M059J (cell line): ENCODE results near the gene HSDL2. TPM values are rescaled to one million over a fixed set of nuclear protein-coding genes. Genes with fewer than 3 reads are reported as not detected.
"Not testable (repeated sequence)": the region's sequence is repeated elsewhere in the genome, so short reads cannot be mapped to it uniquely, and the experiment has no call there.

Source experiments
- DNase-seq: peaks from one replicate; pipeline ENCODE4 v3.0.0-alpha.2; 2012; ENCODE audit warnings: low read depth
- total RNA-seq: library from RNA; depleted of rRNA; stranded (reverse); fragments of >200 nt; shearing (Covaris generic); gene quantifications from 2 replicates; pipeline ENCODE4 v1.2.3, GENCODE V29; 2014; rRNA removed

HSDL2 gene
- total RNA-seq, 1 experiment from 2014 or later, result 48.1 TPM

DNA sequence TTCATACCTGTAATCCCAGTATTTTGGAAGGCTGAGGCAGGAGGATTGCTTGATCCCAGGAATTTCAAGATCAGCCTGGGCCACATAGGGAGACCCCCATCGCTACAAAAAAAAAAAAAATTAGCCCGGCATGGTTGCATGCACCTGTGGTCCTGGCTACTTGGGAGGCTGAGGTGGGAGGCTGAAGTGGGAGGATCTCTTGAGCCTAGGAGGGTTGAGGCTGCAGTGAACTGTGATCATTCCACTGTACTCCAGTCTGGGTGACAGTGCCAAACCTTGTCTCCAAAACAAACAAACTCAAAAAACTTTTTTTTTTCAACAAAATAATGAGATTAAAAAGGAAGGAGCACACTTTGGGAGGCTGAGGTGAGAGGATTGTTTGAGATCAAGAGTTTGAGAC is 120.9 kb downstream of the HSDL2 start:
- peak; percentile 34 for DNase-seq

DNA sequence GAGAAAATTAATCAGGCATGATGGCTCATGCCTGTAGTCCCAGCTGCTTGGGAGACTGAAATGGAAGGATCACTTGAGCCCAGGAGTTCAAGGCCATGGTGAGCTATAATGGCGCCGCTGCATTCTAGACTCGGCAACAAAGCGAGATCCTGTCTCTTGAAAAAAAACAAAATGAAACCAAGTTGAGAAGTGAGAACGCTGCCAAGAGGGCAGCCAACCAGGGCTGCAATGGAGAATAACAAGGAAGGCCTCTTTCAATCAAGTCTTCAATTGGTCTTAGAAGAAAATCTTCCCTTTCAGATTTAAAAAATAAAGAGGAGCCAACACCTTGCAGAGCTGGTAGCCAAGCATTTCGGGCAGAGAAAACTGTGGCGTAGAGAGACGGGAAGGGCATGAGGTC is 121.4 kb downstream of the HSDL2 start:
- peak; percentile 42 for DNase-seq

DNA sequence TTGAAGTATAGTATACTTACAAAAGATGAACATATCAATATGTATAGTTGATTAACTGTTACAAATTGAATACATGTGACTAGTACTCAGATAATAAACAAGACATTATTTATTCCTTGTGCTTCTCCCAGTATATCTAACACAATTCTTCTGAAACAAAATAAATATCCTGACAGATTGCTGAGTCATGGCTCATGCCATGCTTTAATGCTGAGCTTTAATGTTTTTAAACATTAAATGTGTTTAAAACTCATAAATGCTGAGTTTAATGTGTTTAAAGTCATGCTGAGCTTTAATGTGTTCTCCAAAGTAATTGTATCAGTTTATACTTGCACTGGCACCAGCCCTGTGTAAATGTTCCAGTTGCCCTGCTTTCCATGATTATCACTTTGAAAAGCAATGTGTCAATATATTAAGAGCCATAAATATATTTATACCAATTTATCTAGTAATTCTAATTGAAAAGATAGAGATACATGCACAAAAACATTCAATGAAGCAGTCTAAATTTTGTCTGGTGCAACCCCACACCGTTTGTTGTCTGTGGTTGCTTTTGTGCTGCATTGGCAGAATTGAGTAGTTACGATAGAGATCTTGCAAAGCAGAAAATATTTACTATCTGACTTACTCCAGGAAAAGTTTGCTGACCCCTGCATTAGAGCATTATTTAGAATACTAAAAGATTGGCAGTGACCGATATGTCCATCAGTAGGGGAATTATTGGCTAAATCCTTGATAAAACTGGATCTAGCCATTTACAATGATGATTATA is 122.5 kb downstream of the HSDL2 start:
- no peak for DNase-seq

DNA sequence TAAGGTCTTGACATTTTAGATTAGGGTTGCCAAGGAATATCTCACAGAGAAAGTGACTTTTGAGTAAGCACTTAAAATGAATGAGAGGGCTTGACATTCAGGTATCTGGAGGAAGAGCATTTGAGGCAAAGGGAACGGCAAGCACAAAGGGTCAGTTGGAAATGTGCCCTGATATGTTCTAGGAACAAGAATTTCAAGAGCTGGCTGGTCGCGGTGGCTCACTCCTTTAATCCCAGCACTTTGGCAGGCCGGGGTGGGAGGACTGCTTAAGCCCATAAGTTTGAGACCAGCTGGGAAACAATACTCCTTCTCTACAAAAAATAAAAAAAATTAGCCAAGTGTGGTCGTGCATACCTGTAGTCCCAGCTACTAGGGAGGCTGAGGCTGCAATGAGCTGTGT is 123.3 kb downstream of the HSDL2 start:
- no peak for DNase-seq

DNA sequence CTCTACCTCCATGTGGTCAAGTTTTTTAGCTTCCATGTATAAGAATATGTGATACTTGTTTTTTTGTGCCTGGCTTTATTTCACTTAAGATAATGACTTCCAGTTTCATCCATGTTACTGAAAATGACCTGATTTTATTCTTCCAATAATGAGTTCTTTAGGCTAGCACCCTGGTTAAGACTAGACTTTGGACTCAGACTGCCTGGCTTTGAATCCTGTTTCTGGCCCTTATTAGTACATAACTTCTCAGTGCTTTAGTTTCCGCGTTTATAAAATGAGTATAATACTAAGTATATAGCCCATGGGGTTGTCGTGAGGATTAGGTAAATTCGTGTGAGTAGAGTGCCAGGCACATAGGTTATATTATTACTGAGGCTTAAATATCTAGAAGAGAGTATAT is 125.2 kb downstream of the HSDL2 start:
- no peak for DNase-seq

DNA sequence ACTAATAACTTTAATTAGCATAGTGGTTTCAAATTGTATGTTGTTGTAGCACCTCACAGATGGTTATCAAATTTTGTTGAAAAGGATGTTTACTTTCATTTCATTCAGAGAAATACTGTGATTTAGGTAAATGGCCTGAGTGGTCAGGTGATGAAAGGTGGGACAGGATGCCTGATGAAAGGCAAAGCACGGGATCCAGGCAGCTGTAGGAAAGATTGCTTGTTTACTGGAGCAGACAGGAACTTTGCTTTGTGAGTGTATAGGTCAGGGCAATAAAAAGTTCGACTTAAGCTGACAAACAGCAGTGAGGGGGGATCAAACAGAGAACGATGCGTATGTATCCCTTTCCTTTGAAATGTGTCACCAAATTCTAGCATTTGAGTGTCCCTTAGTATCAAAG is 125.7 kb downstream of the HSDL2 start:
- DNase-seq, result no peak

DNA sequence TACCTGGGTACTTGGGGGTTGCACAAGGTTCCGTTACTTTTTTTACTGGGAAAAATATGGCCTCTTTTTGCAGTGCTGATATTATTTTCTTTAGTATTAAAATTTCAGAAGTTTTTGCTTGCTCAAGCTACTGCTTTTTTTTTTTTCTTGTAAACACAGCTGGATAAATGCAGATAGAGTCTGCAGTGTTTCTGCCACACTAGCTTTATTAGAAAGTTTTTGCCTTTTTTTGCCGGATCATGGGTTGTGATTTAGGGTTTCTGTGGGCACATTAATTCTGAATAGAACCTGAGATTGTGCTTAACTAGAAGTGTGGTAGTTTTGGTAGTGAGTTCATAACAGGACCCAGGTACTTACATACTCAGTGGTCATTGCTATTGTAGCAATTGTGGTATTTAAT is 126.7 kb downstream of the HSDL2 start:
- DNase-seq, result no peak

DNA sequence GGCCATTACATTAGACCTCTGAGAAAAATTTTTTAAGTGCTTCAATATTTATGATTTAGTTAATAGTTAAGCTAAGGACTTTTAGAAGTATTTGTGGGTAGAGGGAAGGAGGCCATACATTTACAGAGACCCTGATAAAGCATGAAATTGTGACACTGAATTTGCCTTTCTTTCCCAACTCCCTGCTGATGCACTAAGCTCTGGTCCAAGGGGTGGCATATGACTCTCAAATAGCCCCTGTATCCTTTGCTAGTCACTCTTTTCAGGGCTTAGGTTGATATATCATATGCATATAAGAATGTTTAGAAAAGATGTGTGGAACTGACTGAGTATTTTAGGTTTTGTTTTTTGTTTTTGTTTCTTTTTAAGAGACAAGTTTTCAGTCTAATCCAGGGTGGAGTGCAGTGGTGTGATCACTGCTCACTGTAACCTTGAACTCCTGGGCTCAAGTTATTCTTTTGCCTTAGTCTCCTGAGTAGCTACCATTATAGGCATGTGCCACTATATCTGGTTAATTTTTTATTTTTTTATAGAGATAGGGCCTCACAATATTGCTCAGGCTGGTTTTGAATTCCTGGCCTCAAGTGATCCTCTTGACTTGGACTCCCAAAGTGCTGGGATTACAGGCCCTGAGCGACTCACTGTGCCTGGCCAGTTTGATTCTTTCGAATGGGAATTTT is 127.2 kb downstream of the HSDL2 start:
- no peak for DNase-seq

DNA sequence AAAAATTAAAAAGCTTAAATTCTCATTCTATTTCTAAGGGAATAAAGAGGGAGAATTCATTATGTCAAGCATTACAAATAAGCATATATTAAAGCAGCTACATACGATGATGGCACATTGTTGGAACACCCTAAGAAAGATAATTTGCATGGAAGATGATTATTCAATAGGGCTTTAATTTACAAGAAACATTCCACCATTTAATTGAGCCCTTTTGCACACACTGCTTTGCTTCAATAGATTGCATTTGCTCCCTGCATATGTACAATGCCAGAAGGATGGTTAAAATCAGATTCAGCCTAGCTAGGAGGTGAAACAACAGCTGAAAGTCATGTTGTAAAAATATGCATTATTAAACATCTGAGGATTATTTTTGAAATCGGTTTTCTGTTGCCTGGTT is 128.5 kb downstream of the HSDL2 start:
- DNase-seq, result no peak

DNA sequence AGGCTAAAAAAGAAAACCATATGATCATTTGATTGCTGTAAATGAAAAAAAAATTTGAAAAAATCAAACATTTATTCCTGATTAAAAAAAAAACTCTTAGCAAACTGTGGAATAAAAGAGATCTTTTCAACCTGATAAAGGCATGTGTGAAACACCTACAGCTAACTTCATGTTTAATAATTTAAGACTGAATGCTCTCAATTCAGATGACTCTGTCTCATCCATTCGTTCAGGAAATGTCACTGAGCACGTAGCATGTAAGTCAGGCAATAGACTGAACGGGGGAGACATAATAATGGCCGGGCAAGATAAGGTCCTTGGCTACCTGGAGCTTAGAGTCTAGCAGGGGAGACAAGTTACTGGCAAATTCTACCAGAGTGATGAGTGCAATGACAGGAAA is 132.5 kb downstream of the HSDL2 start:
- DNase-seq, result not testable (repeated sequence)

DNA sequence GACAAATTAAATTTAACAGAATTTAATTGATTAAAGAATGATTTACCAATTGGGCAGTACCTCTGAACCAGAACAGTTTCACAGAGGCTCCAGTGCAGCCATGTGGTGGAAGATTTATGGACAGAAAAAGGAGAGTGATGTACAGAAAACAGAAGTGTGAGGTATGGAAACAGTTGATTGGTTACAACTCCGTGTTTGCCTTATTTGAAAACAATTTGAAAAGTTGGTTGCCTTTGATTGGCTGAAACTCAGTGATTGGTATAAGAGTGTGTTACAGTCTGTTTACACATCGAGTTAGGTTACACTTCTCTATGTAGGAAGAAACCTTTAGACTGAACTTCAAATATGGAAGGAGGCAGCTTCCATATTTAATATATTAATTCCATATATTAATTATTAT is 136.9 kb downstream of the HSDL2 start:
- DNase-seq, result no peak

DNA sequence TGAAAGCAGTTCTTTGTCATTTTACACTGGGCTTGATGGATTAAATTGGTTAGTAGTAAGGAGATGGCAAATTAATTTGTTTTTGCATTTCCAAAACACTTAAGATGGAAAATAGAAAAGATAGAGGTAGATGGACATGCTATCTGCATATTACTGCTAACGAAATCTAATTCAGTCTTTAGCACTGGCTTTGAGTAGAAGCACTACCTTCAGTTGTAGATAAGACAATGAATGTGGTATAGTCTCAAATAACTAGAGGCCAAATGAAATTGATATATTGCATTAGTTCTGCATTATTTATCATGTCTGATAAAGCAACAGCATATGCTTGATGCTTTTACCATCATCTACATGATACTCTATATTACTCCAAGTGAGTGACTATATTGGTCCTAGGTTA is 140.2 kb downstream of the HSDL2 start:
- DNase-seq, result no peak

DNA sequence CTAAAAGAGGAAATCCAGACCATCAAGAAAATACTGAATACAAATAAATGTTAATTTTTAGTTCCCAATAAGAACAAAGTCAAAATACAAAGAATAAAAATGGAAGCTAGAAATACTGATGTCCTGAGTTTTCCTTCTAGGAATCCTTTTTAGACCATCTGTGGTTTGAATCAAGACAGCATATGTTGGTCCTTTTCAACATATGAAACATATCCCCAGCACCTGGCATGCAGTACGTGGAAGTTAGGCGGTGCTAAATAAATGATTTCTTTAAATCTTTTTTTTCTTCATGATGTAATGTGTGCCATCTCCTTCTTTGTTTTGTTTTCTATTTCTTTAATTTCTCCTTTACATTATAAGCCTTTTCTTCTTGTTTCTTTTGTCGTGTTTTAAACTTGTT is 140.7 kb downstream of the HSDL2 start:
- DNase-seq, result no peak

Other genes starting within 250 kb of the HSDL2 start
- 15.1 and 16.4 TPM in 2 replicates for gene SUSD1, start 204.8 kb upstream of the HSDL2 start, total RNA-seq
- gene PTBP3, start 46.5 kb upstream of the HSDL2 start, total RNA-seq, result 36.9 and 49.1 TPM in 2 replicates
- gene KIAA1958, start 106.7 kb downstream of the HSDL2 start, total RNA-seq, result 2.9 and 6.0 TPM in 2 replicates